Heart left ventricle (tissue), 16 donors: ENCODE data around the gene ACSS1. TPM values are rescaled to one million over a fixed set of nuclear protein-coding genes. Genes with fewer than 3 reads are reported as not detected.

Experiments
- ATAC-seq, 4 donors: fragments of 200-7000 bp; cut with Tn5 transposase; one replicate each; pipeline ENCODE4 v1.9.1; 2020 to 2022; ENCODE audit warnings: moderate library complexity in 4 of 4, mild to moderate bottlenecking in 3 of 4, moderate number of reproducible peaks in 1 of 4
- DNase-seq, 5 donors: peaks; one replicate each; pipeline ENCODE4 v3.0.0-alpha.2; 2020
- H3K27ac ChIP-seq, 12 donors: fragments of 200-600 bp; sonication (generic) in 4 of 12; one replicate each; pipeline versions ENCODE4 v1.5.0 to v1.8.0; 2016 to 2022; ENCODE audit warnings: mild to moderate bottlenecking in 2 of 12
- H3K27me3 ChIP-seq, 9 donors: fragments of 200-600 bp; sonication (generic) in 2 of 9; one replicate each; pipeline versions ENCODE4 v1.5.1 to v1.8.0; 2016 to 2022; ENCODE audit warnings: mild to moderate bottlenecking in 3 of 9
- H3K36me3 ChIP-seq, 9 donors: fragments of 200-600 bp; sonication (generic) in 2 of 9; one replicate each; pipeline versions ENCODE4 v1.5.0 to v1.8.0; 2018 to 2022; ENCODE audit warnings: mild to moderate bottlenecking in 2 of 9
- H3K4me1 ChIP-seq, 12 donors: fragments of 200-600 bp; sonication (generic) in 4 of 12; one replicate each; pipeline versions ENCODE4 v1.5.0 to v1.8.0; 2016 to 2022; ENCODE audit warnings: mild to moderate bottlenecking in 3 of 12
- H3K4me3 ChIP-seq, 12 donors: fragments of 200-600 bp; sonication (generic) in 4 of 12; one replicate each; pipeline versions ENCODE4 v1.5.0 to v1.8.0; 2017 to 2022; ENCODE audit warnings: mild to moderate bottlenecking in 9 of 12, moderate library complexity in 4 of 12
- H3K9me3 ChIP-seq, 12 donors: fragments of 200-600 bp; sonication (generic) in 4 of 12; one replicate each; pipeline versions ENCODE4 v1.5.0 to v1.8.0; 2016 to 2022; ENCODE audit warnings: mild to moderate bottlenecking in 1 of 12
- CTCF ChIP-seq, 12 donors: fragments of 200-600 bp; sonication (generic) in 4 of 12; IDR thresholded peaks; one replicate each; pipeline versions ENCODE4 v1.5.0 to v1.8.0; 2018 to 2022; ENCODE audit warnings: antibody characterized with exemption in 12 of 12, mild to moderate bottlenecking in 5 of 12
- POLR2A ChIP-seq, 2 donors: fragments of 450-650 bp; IDR thresholded peaks; one replicate each; pipeline ENCODE4 v1.6.1; 2017; ENCODE audit warnings: antibody characterized with exemption in 2 of 2, mild to moderate bottlenecking in 2 of 2, moderate library complexity in 2 of 2
- WGBS, 4 donors: extraction: QIAGEN DNeasy Blood & Tissue Kit in 2 of 4; methylation state at CpG; one replicate each; pipeline versions ENCODE4 v1.1.5 to v1.1.7; 2013 to 2018; 5-methylcytosine and 5-hydroxymethylcytosine counted together
- intact Hi-C, 10 donors: fragments of 100-400 bp; cut with DNase I; formaldehyde crosslinking; loops; one replicate each; pipeline versions ENCODE4 v1.11.1 to v1.14.2; 2022
- polyA plus RNA-seq, 2 donors: library from polyadenylated mRNA; stranded (reverse); fragments of 200-250 nt; gene quantifications; one replicate each; pipeline ENCODE4 v1.2.3, GENCODE V29; 2013
- total RNA-seq, 9 donors: library from RNA; depleted of rRNA in 2 of 9; stranded (reverse); fragments of >200 nt in 2 of 9; fragmentation: NEBNext Ultra II Directional in 3 of 9; extraction: Animal tissue kit (Norgen Biotek cat#: 25700) in 3 of 9; gene quantifications; one replicate each; pipeline versions ENCODE4 v1.1.0 to v1.2.4, GENCODE V29; 2016 to 2023
- donor health status: ischemic (EF 13 %, LVEDD 7.1; RV severe dilation, severe dysfunction).
- donor health status: healthy with polysubstance abuse.
- donor health status: DM: no; HTN: yes; CAD: no.
- donor health status: DM: no; HTN: no; CAD: no.
- donor health status: ischemic (EF 25% LVEDD 6.9; RV normal size, moderate dysfunction).
- donor health status: ischemic (EF 25% LVEDD 5.7; RV mildly dilated, moderate dysfunction).
- donor health status: healthy.
- donor health status: DM: yes; HTN: yes; CAD: no.
- donor health status: ischemic (EF 35%, LVEDD 5.7; RV mildly dilated, moderate dysfunction).
- donor health status: nonischemic (EF 11% LVEDD 7.7; RV severe dilation, severe dysfunction).
- donor health status: DM: yes; HTN: yes; CAD: no.
- donor health status: PGD.
- donor health status: ischemic (EF 29% LVEDD 5.4; RV normal size, mild dysfunction).
- donor health status: nonischemic (EF 23%, LVEDD 6.1; RV moderate dilation, normal function).

The ACSS1 gene
- total and polyA plus RNA-seq, 11 donors, result 43.5 to 177 (median 81.4) TPM

GRCh38 chr20:25051386-25052155, 6.4 kb downstream of the ACSS1 start:
- 75 to 90% (median 85%) methylated on average over 7 of the region's 7 CpGs for WGBS, 4 donors
- H3K27ac ChIP-seq, result peak overlapping the region in 11 of 12 donors; percentile 91 to 100 (median 98)
- H3K36me3 ChIP-seq, result peaks cover 0 to 17% (median 11%) of the 10 kb centered on the region in 9 donors
- no peaks in the 10 kb centered on the region for H3K27me3 ChIP-seq
- intact Hi-C loops, result loop anchor here in 2 of 10 donors (2.0 kb wide), 1 partner anchor 13 kb away; no protein-coding TSS in a partner anchor
- H3K4me1 ChIP-seq, result peaks cover 39 to 100% (median 89%) of the 10 kb centered on the region in 12 donors
- ATAC-seq, result no peak
- H3K9me3 ChIP-seq, result no peaks in the 10 kb centered on the region
- peak in 3 of 5 donors; percentile 4 to 17 (median 14) for DNase-seq
- H3K4me3 ChIP-seq, result no peak overlapping the region
- TF ChIP-seq CTCF (IDR thresholded peaks at IDR 0.05), result no peak
- no peak for TF ChIP-seq POLR2A (IDR thresholded peaks at IDR 0.05)

- H3K9me3 ChIP-seq, result no peaks in the 10 kb centered on the region
- TF ChIP-seq CTCF (IDR thresholded peaks at IDR 0.05), result no peak
- TF ChIP-seq POLR2A (IDR thresholded peaks at IDR 0.05), result no peak
- peaks cover 0 to 23% (median 18%) of the 10 kb centered on the region in 9 donors for H3K36me3 ChIP-seq
- WGBS, 4 donors, result 65 to 90% (median 78%) methylated on average over 14 to 17 of the region's 17 CpGs
- H3K27ac ChIP-seq, result peak overlapping the region in 11 of 12 donors; percentile 29 to 100 (median 96)
- DNase-seq (peak in 3 of 5 donors; percentile 7 to 24 (median 20)), ATAC-seq (no peak)
- intact Hi-C loops, result no loop called here
- H3K4me3 ChIP-seq, result no peak overlapping the region
- H3K27me3 ChIP-seq, result no peaks in the 10 kb centered on the region
- peaks cover 33 to 98% (median 87%) of the 10 kb centered on the region in 12 donors for H3K4me1 ChIP-seq
These were observed 7.2 kb downstream of the ACSS1 start for GRCh38 chr20:25050501-25051350.

- Histone ChIP-seq H3K27me3 (no peaks in the 10 kb centered on the region), H3K27ac (peak overlapping the region; percentile 29 to 100 (median 94)), H3K9me3 (no peaks in the 10 kb centered on the region), H3K36me3 (peaks cover 0 to 25% (median 18%) of the 10 kb centered on the region in 9 donors), H3K4me1 (peaks cover 31 to 98% (median 87%) of the 10 kb centered on the region in 12 donors), H3K4me3 (no peak overlapping the region)
- WGBS, 4 donors, result 34 to 51% (median 47%) methylated on average over 7 of the region's 7 CpGs
- ATAC-seq, result no peak
- no peak for TF ChIP-seq CTCF (IDR thresholded peaks at IDR 0.05)
- intact Hi-C loops, result no loop called here
- DNase-seq, result peak in 2 of 5 donors; percentile 13 to 15
These were observed 7.9 kb downstream of the ACSS1 start for GRCh38 chr20:25050082-25050481.
